H1 (cell line): Measurements from ENCODE around the gene LIPE. TPM values are rescaled to one million over a fixed set of nuclear protein-coding genes. Genes with fewer than 3 reads are reported as not detected.

Experiments
- CTCF ChIA-PET: fragments of 300-600 bp; sonication (Branson Sonifier 250); formaldehyde crosslinking; loops from one replicate; lab custom pipeline; 2021; ENCODE audit not compliant: partially characterized antibody; lab: Charles Lee
- POLR2A ChIA-PET: fragments of 300-600 bp; sonication (Branson Sonifier 250); formaldehyde crosslinking; loops from one replicate; lab custom pipeline; 2021; ENCODE audit warnings: inconsistent platforms; ENCODE audit not compliant: partially characterized antibody; lab: Charles Lee
- DNase-seq, 2 experiments: peaks; one replicate each; pipeline versions ENCODE4 v3.0.0 to v3.0.0-alpha.2; 2010 to 2022; ENCODE audit warnings: low spot score in 2 of 2, low read depth in 1 of 2, mixed read lengths in 1 of 2
- FAIRE-seq: peaks from 2 replicates; lab custom pipeline; 2011; peaks lifted over from hg19 to GRCh38; lab: Jason Lieb, UNC
- H2AFZ ChIP-seq: 2 replicates; pipeline ENCODE4 v1.8.1; 2012; ENCODE audit warnings: low read length, inconsistent platforms
- H2AK5ac ChIP-seq: 2 replicates; pipeline ENCODE4 v1.6.1; 2013; ENCODE audit warnings: low read depth, low read length
- H2BK120ac ChIP-seq: replicated peaks from 2 replicates; pipeline ENCODE3; 2013; ENCODE audit warnings: low read depth, low read length, inconsistent platforms
- H2BK12ac ChIP-seq: 2 replicates; pipeline ENCODE4 v1.6.1; 2013; ENCODE audit warnings: low read depth, low read length
- H2BK15ac ChIP-seq: 2 replicates; pipeline ENCODE4 v1.6.1; 2013; ENCODE audit warnings: low read length
- H2BK20ac ChIP-seq: 2 replicates; pipeline ENCODE4 v1.6.1; 2013; ENCODE audit warnings: low read length
- H2BK5ac ChIP-seq: 2 replicates; pipeline ENCODE4 v1.6.1; 2013; ENCODE audit warnings: low read depth, low read length
- H3K14ac ChIP-seq: 2 replicates; pipeline ENCODE4 v1.6.1; 2013; ENCODE audit warnings: inconsistent platforms; ENCODE audit not compliant: insufficient read length
- H3K18ac ChIP-seq: 2 replicates; pipeline ENCODE4 v1.6.1; 2013; ENCODE audit warnings: low read length; ENCODE audit errors: extremely low read depth
- H3K23ac ChIP-seq: 2 replicates; pipeline ENCODE4 v1.6.1; 2013; ENCODE audit warnings: inconsistent platforms; ENCODE audit not compliant: insufficient read length
- H3K23me2 ChIP-seq: 2 replicates; pipeline ENCODE4 v1.6.1; 2013; ENCODE audit warnings: low read depth, low read length
- H3K27ac ChIP-seq: 2 replicates; pipeline ENCODE4 v1.6.1; 2011; ENCODE audit warnings: low read depth, low read length, inconsistent platforms
- H3K27me3 ChIP-seq, 4 experiments: replicated peaks in 1 of 4; 1 replicate in 1 of 4; 2 replicates in 3 of 4; pipeline versions ENCODE4 v1.6.1 to v1.8.1; 2011 to 2013; ENCODE audit warnings: low read length in 3 of 4, mild to moderate bottlenecking in 3 of 4, inconsistent platforms in 2 of 4, mixed read lengths in 2 of 4, moderate library complexity in 1 of 4; ENCODE audit not compliant: control insufficient read depth in 3 of 4, insufficient read depth in 3 of 4; ENCODE audit errors: extremely low read depth in 1 of 4
- H3K36me3 ChIP-seq, 4 experiments: 2 replicates each; pipeline versions ENCODE4 v1.6.1 to v1.8.1; 2011 to 2013; ENCODE audit warnings: mild to moderate bottlenecking in 4 of 4, low read length in 3 of 4, moderate library complexity in 2 of 4, control low read depth in 1 of 4, inconsistent platforms in 1 of 4; ENCODE audit not compliant: insufficient read depth in 4 of 4, control insufficient read depth in 2 of 4
- H3K4ac ChIP-seq: replicated peaks from 2 replicates; pipeline ENCODE3; 2013; ENCODE audit warnings: low read length, low read depth, mixed read lengths, inconsistent platforms; ENCODE audit not compliant: insufficient read length
- H3K4me1 ChIP-seq, 4 experiments: replicated peaks in 1 of 4; 1 replicate in 1 of 4; 2 replicates in 3 of 4; pipeline versions ENCODE4 v1.6.1 to v1.8.1; 2011 to 2013; ENCODE audit warnings: low read length in 3 of 4, inconsistent platforms in 2 of 4, mixed read lengths in 1 of 4; ENCODE audit not compliant: insufficient read depth in 4 of 4, control insufficient read depth in 3 of 4
- H3K4me2 ChIP-seq, 2 experiments: 2 replicates each; pipeline versions ENCODE4 v1.6.1 to v1.8.1; 2011 to 2013; ENCODE audit warnings: low read depth in 2 of 2, low read length in 2 of 2, control low read depth in 1 of 2, inconsistent platforms in 1 of 2, mild to moderate bottlenecking in 1 of 2; ENCODE audit not compliant: insufficient read depth in 1 of 2
- H3K4me3 ChIP-seq, 4 experiments: fragments of 200-600, 300-600 bp in 1 of 4; sonication (generic), shearing (Covaris generic), sonication (Bioruptor Twin) in 1 of 4; 2 replicates each; pipeline versions ENCODE4 v1.5.1 to v1.8.1; 2011 to 2016; ENCODE audit warnings: low read length in 4 of 4, low read depth in 3 of 4, control low read depth in 2 of 4, inconsistent platforms in 2 of 4, mild to moderate bottlenecking in 2 of 4, mixed read lengths in 1 of 4, moderate library complexity in 1 of 4; ENCODE audit not compliant: insufficient read depth in 2 of 4; ENCODE audit errors: extremely low read depth in 1 of 4
- H3K56ac ChIP-seq: replicated peaks from 2 replicates; pipeline ENCODE3; 2013; ENCODE audit warnings: low read depth, mild to moderate bottlenecking, mixed read lengths, low read length, inconsistent platforms; ENCODE audit not compliant: insufficient read length
- H3K79me1 ChIP-seq: 2 replicates; pipeline ENCODE4 v1.6.1; 2013; ENCODE audit warnings: low read depth, low read length, control low read depth
- H3K79me2 ChIP-seq, 2 experiments: 2 replicates each; pipeline versions ENCODE4 v1.6.1 to v1.8.1; 2012 to 2013; ENCODE audit warnings: low read length in 2 of 2, mild to moderate bottlenecking in 2 of 2, inconsistent platforms in 1 of 2; ENCODE audit not compliant: insufficient read depth in 2 of 2, control insufficient read depth in 1 of 2
- H3K9ac ChIP-seq, 4 experiments: replicated peaks in 1 of 4; 1 replicate in 1 of 4; 2 replicates in 3 of 4; pipeline versions ENCODE4 v1.6.1 to v1.8.1; 2011 to 2013; ENCODE audit warnings: low read depth in 3 of 4, low read length in 3 of 4, control low read depth in 2 of 4, mild to moderate bottlenecking in 2 of 4, moderate library complexity in 2 of 4, inconsistent platforms in 1 of 4; ENCODE audit errors: extremely low read depth in 1 of 4
- H3K9me3 ChIP-seq, 2 experiments: 2 replicates each; pipeline versions ENCODE4 v1.6.1 to v1.8.1; 2012 to 2013; ENCODE audit warnings: mild to moderate bottlenecking in 2 of 2, moderate library complexity in 2 of 2, control low read depth in 1 of 2, inconsistent platforms in 1 of 2, low read depth in 1 of 2, low read length in 1 of 2, mixed read lengths in 1 of 2; ENCODE audit not compliant: insufficient read depth in 2 of 2
- H4K20me1 ChIP-seq, 2 experiments: replicated peaks in 1 of 2; 2 replicates each; pipeline versions ENCODE3 to v1.8.1; 2011 to 2013; ENCODE audit warnings: inconsistent platforms in 2 of 2, low read length in 2 of 2, mild to moderate bottlenecking in 1 of 2; ENCODE audit not compliant: insufficient read depth in 2 of 2, control insufficient read depth in 1 of 2
- H4K5ac ChIP-seq: 2 replicates; pipeline ENCODE4 v1.6.1; 2013; ENCODE audit warnings: low read length, low read depth, mixed read lengths, inconsistent platforms; ENCODE audit not compliant: insufficient read length
- H4K8ac ChIP-seq: 2 replicates; pipeline ENCODE4 v1.8.0; 2013; ENCODE audit warnings: mild to moderate bottlenecking, moderate library complexity, low read length, inconsistent platforms; ENCODE audit not compliant: insufficient read depth; ENCODE audit errors: extremely low read depth
- H4K91ac ChIP-seq: replicated peaks from 2 replicates; pipeline ENCODE3; 2013; ENCODE audit warnings: low read length, mixed read lengths, inconsistent platforms; ENCODE audit not compliant: insufficient read length
- ATF3 ChIP-seq: IDR thresholded peaks from 2 replicates; pipeline ENCODE4 v1.6.1; 2011; ENCODE audit warnings: low read depth, mild to moderate bottlenecking, low read length; ENCODE audit not compliant: insufficient read depth
- CREB1 ChIP-seq: IDR thresholded peaks from 2 replicates; pipeline ENCODE4 v1.6.1; 2012; ENCODE audit warnings: inconsistent platforms
- CTCF ChIP-seq, 3 experiments: IDR thresholded peaks; 1 replicate in 2 of 3; 2 replicates in 1 of 3; pipeline versions ENCODE4 v1.5.1 to v1.6.1; 2011; ENCODE audit warnings: low read length in 3 of 3, mild to moderate bottlenecking in 3 of 3, inconsistent platforms in 2 of 3, low read depth in 1 of 3, moderate library complexity in 1 of 3; ENCODE audit not compliant: insufficient read depth in 1 of 3; ENCODE audit errors: control extremely low read depth in 1 of 3
- JUND ChIP-seq: IDR thresholded peaks from 2 replicates; pipeline ENCODE4 v1.6.1; 2011; ENCODE audit warnings: mild to moderate bottlenecking, improper control_type of control experiment, low read length
- KDM1A ChIP-seq: fragments of 200-600, 300-600 bp; sonication (generic); IDR thresholded peaks from 2 replicates; pipeline ENCODE4 v1.7.1; 2016; ENCODE audit warnings: mild to moderate bottlenecking, low read length, borderline replicate concordance
- RAD21 ChIP-seq, 2 experiments: IDR thresholded peaks in 1 of 2; conservative IDR thresholded peaks in 1 of 2; 2 replicates each; pipeline ENCODE4 v1.6.1; 2011; ENCODE audit warnings: low read depth in 2 of 2, low read length in 2 of 2, improper control_type of control experiment in 1 of 2, inconsistent platforms in 1 of 2, mild to moderate bottlenecking in 1 of 2, moderate library complexity in 1 of 2
- RBBP5 ChIP-seq: IDR thresholded peaks from 2 replicates; pipeline ENCODE4 v1.7.1; 2012; ENCODE audit warnings: low read depth, mild to moderate bottlenecking, inconsistent platforms, low read length, moderate library complexity, borderline replicate concordance
- TAF1 ChIP-seq: IDR thresholded peaks from 2 replicates; pipeline ENCODE4 v1.6.1; 2011; ENCODE audit warnings: mild to moderate bottlenecking, low read depth, low read length
- WGBS, 2 experiments: shearing (Covaris generic) in 1 of 2; methylation state at CpG; one replicate each; pipeline versions ENCODE4 v1.1.6 to v1.1.7; 2013 to 2015; ENCODE audit warnings: low lambda C conversion rate in 2 of 2, mixed read lengths in 2 of 2, inconsistent platforms in 1 of 2, low coverage in 1 of 2, missing lambda C conversion rate in 1 of 2; ENCODE audit not compliant: insufficient replicate concordance in 2 of 2, insufficient coverage in 1 of 2, insufficient read length in 1 of 2; ENCODE audit errors: extremely low coverage in 1 of 2, missing lambda C conversion rate in 1 of 2; 5-methylcytosine and 5-hydroxymethylcytosine counted together
- polyA plus RNA-seq, 7 experiments: library from polyadenylated mRNA; depleted of rRNA in 3 of 7; stranded (reverse) in 5 of 7; unstranded in 2 of 7; fragments of >200 nt in 5 of 7; fragments of 200-250 nt in 2 of 7; gene quantifications; 1 replicate in 5 of 7; 2 replicates in 1 of 7; 4 replicates in 1 of 7; pipeline versions ENCODE4 v1.2.1 to v1.2.3, GENCODE V29; 2011 to 2013; ENCODE audit warnings: missing spikeins in 2 of 7, mixed read lengths in 2 of 7
- total RNA-seq: library from RNA; stranded (reverse); fragmentation: NEBNext Ultra II Directional; extraction: Animal tissue kit (Norgen Biotek cat#: 25700); gene quantifications from 2 replicates; pipeline ENCODE4 v1.2.1, GENCODE V29; 2021

The LIPE gene
- total and polyA plus RNA-seq, 2 of the 8 experiments (the other 6 are each of a cell fraction or from before 2014, with no cell fraction given) = 8.7 to 15.9 TPM

- Histone ChIP-seq H4K5ac (no peak overlapping the region), H3K23ac (no peak overlapping the region), H3K27me3 (peaks cover 12 to 30% (median 29%) of the 10 kb centered on the region in 4 experiments), H3K18ac (no peak overlapping the region), H3K4ac (no peak overlapping the region), H4K8ac (no peak overlapping the region; the same call in 1 of the 2 replicates), H2BK15ac (no peak overlapping the region), H2BK12ac (no peak overlapping the region), H2BK20ac (no peak overlapping the region), H3K9ac (no peak overlapping the region), H3K56ac (no peak overlapping the region), H3K9me3 (peaks cover 4 to 9% of the 10 kb centered on the region in 2 experiments), H3K79me1 (no peaks in the 10 kb centered on the region), H3K14ac (no peak overlapping the region), H3K36me3 (no peaks in the 10 kb centered on the region), H2AK5ac (no peak overlapping the region; the same call in 1 of the 2 replicates), H2BK120ac (no peak overlapping the region), H3K4me1 (peaks cover 0 to 13% (median 4%) of the 10 kb centered on the region in 4 experiments; a peak in 5 of 7 replicates), H2AFZ (no peak overlapping the region), H3K4me3 (no peak overlapping the region), H2BK5ac (no peak overlapping the region), H4K20me1 (peaks cover 7 to 20% of the 10 kb centered on the region in 2 experiments), H3K27ac (no peak overlapping the region), H3K23me2 (peaks cover 7% of the 10 kb centered on the region; the same call in 1 of the 2 replicates), H4K91ac (peak overlapping the region; percentile 40), H3K79me2 (no peaks in the 10 kb centered on the region), H3K4me2 (no peak overlapping the region)
- DNase-seq (peak in 1 of 2 experiments; percentile 75), FAIRE-seq (peak; percentile 57)
- ChIA-PET POLR2A (interaction anchor here (0.9 to 1.7 kb wide), 5 partner anchors 13 to 55 kb away, joined by 3 to 5 read pairs (median 3); no protein-coding TSS in a partner anchor), CTCF (interaction anchor here (0.7 to 10.3 kb wide), 18 partner anchors 8 to 420 kb away, joined by 3 to 101 read pairs (median 4); no protein-coding TSS in a partner anchor)
- WGBS, 2 experiments = 68% methylated on average over 10 of the region's 10 CpGs; no CpG with 5 or more reads in 1 of the 2 experiments
- TF ChIP-seq RAD21 (IDR thresholded peaks at IDR 0.05 in 1 of 2, conservative IDR thresholded peaks at IDR 0.05 in 1 of 2; ENCODE audit: low read depth in 2 of 2, low read length in 2 of 2) (peak; percentile 44 to 52; a peak in 3 of 4 replicates), CREB1 (0 out of 2 replicates have a peak, but pooled peaks have one; percentile 30), TAF1 (no peak), ATF3 (peak; percentile 17; the same call in 1 of the 2 replicates), KDM1A (peak; percentile 78; the same call in 1 of the 2 replicates), JUND (0 out of 2 replicates have a peak, but pooled peaks have one; percentile 30), RBBP5 (no peak), CTCF (IDR thresholded peaks at IDR 0.05; ENCODE audit: control extremely low read depth in 1 of 3, insufficient read depth in 1 of 3, low read depth in 1 of 3, low read length in 3 of 3) (peak; percentile 90 to 99 (median 90))
- TF ChIP-seq, all 59 proteins: peak for 6
Observed at GRCh38 chr19:42420055-42420544, 7.1 kb downstream of the LIPE start.
